Germinal center (tissue), 1 donor: Measurements from ENCODE around the gene ERFE.
A peak's percentile ranks its signal among the peaks of the same experiment; 100 is the strongest.

Experiments
- DNase-seq: peaks from one replicate; pipeline ENCODE4 v3.0.0; 2012; ENCODE audit warnings: mixed read lengths, low spot score

ERFE gene

GRCh38 chr2:238139196-238140039 is 19.4 kb upstream of the ERFE start:
- DNase-seq: peak; percentile 47

- no peak for DNase-seq
Observed at GRCh38 chr2:238140040-238140439, 18.7 kb upstream of the ERFE start.

GRCh38 chr2:238140721-238141540 is 17.8 kb upstream of the ERFE start:
- no peak for DNase-seq

GRCh38 chr2:238141541-238142318 is 17.0 kb upstream of the ERFE start:
- no peak for DNase-seq

- DNase-seq: no peak
Observed at GRCh38 chr2:238142382-238143205, 16.2 kb upstream of the ERFE start.

GRCh38 chr2:238143239-238143951 is 15.4 kb upstream of the ERFE start:
- no peak for DNase-seq

- DNase-seq: no peak
Observed at GRCh38 chr2:238144262-238144661, 14.5 kb upstream of the ERFE start.

- no peak for DNase-seq
Observed at GRCh38 chr2:238145046-238145445, 13.7 kb upstream of the ERFE start.

- DNase-seq: no peak
Observed at GRCh38 chr2:238145851-238146250, 12.9 kb upstream of the ERFE start.

GRCh38 chr2:238146884-238147544 is 11.8 kb upstream of the ERFE start:
- no peak for DNase-seq

- no peak for DNase-seq
Observed at GRCh38 chr2:238148981-238149380, 9.8 kb upstream of the ERFE start.

GRCh38 chr2:238149841-238150572 is 8.8 kb upstream of the ERFE start:
- no peak for DNase-seq

- DNase-seq: no peak
Observed at GRCh38 chr2:238150686-238151085, 8.1 kb upstream of the ERFE start.

- DNase-seq: no peak
Observed at GRCh38 chr2:238151205-238151604, 7.6 kb upstream of the ERFE start.

GRCh38 chr2:238151628-238152235 is 7.0 kb upstream of the ERFE start:
- no peak for DNase-seq

- DNase-seq: no peak
Observed at GRCh38 chr2:238152771-238153688, 5.7 kb upstream of the ERFE start.

GRCh38 chr2:238154570-238154969 is 4.2 kb upstream of the ERFE start:
- DNase-seq: no peak
